Hematopoietic multipotent progenitor cell (in vitro differentiated cells): ENCODE results near the gene APOBEC2. TPM values are rescaled to one million over a fixed set of nuclear protein-coding genes. Genes with fewer than 3 reads are reported as not detected.
A peak's percentile ranks its signal among the peaks of the same experiment; 100 is the strongest.
"Not testable (repeated sequence)": the region's sequence is repeated elsewhere in the genome, so short reads cannot be mapped to it uniquely, and the experiment has no call there.

Source experiments
- DNase-seq, 3 donors: peaks; one replicate each; pipeline ENCODE4 v3.0.0-alpha.2; 2011 to 2015; ENCODE audit warnings: low read depth in 2 of 3, low spot score in 2 of 3
- total RNA-seq: library from RNA; depleted of rRNA; stranded (reverse); fragments of >200 nt; gene quantifications from one replicate; pipeline ENCODE4 v1.2.3, GENCODE V29; 2012

APOBEC2 gene
- not detected for total RNA-seq

DNA sequence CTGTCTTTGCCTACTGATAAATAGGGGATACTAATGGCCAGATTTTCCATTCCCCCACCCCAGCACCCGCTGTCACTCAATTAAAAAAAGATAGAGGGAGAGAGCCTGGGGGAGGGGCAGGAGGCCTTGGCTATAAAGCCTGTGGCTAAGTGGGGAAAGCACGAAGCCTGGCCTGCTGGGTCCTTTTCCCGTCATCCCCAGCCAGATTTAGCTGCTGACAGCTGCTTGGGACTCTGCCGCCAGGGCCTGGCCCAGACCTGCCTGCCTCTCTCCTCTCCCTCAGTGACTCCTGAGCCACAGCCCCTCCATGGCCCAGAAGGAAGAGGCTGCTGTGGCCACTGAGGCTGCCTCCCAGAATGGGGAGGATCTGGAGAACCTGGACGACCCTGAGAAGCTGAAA is at the start of gene APOBEC2:
TSS of gene APOBEC2 (plus strand) at position 162 of the 400 bp plus-strand sequence. CDS start at position 308, 146 bp downstream.
- no peak for DNase-seq

DNA sequence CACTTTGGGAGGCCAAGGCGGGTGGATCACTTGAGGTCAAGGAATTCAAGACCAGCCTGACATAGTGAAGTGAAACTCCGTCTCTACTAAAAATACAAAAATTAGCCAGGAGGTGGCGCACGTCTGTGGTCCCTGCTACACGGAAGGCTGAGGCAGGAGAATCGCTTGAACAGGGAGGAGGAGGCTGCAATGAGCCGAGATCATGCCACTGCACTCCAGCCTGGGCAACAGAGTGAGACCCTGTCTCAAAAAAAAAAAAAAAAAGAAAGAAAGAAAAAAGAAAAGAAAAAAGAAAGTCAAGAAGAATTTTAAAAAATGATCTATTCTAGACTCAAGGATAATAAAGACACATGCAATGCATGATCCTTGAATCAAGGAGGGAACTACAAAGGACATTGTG is 46.8 kb upstream of the APOBEC2 start:
- DNase-seq = peak; percentile 24 to 84 (median 60)

DNA sequence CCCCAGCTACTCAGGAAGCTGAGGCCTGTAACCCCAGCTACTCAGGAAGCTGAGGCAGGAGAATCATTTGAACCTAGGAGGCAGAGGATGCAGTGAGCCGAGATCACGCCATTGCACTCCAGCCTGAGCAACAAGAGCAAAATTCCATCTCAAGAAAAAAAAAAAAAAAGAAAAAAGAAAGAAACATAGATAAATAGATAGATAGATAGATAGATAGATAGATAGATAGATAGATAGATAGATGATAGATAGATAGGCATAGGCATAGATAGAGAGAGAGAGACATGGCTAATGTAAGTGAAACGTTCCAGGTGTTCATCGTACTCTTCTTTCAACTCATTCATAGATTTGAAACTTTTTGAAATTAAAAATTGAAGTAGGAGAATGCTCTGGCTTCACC is 46.0 kb upstream of the APOBEC2 start:
- DNase-seq = not testable (repeated sequence)

GRCh38 chr6:41008011-41008410 is 45.0 kb upstream of the APOBEC2 start:
- DNase-seq = no peak

DNA sequence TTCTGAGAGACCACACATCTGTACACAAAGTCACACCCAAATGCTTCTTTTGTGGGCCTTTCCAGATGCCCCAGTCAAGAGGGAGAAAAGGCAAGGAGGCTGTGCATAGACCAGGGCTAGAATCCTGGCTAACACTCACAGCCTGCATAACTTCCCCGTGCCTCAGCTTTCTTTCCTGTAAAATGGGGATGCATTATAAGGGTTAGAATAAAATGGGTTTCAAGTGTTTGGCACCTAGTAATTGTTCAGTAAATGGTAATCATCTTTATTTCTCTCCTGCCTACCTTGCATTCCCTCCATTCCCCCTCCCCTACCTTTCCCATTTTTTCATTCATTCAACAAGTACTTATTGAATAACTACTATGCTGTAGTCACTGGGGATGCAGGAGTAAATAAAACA is 43.3 kb upstream of the APOBEC2 start:
- no peak for DNase-seq

DNA sequence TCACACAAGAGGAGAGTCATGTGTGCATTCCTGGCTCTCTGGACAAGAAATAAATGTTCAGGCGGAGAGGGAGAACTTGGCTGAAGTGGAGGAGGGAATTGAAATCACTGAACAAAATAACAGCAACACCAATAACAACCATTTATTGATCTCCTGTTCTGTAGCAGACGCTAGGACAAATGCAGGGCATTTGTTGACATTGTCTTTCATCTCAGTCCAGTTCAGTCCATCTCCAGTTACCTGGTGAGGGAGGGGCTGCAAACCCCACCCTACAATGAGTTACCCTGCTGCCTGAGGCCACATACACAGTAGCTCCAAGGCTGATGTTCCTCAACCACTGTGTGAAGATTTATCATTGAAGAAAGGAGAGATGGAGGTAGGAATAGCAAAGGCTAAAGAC is 41.3 kb upstream of the APOBEC2 start:
- DNase-seq = no peak

DNA sequence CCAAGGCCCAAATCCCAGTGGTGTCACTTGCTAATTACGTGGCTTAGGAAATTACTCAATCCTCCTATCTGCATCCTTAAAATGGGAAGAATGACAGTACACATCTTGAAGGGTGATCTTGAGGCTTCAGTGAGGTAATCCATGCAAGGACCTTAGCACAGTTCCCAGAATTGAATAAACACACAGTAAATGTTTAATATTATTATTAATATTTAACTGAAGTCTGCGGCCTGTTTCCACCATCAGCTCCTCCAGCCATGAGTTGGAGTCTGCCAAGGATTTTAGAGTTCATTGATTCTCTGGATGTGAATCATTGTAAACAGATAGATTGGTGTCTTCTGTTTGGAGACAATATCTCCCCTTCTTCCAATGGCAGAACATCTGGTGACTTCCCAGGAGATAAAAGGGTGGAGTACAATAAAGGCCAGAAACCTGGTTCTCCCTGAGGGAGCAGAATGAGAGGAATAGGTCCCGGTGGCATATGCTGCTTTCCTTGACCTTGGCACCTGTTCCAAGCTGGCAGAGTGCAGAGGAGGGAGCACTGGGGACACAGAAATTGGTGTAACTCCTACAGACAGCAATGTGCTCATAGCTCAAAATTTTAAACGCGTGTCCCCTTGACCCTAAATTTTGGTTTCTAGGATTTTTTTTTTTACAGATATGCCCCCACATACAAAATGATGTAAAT is 39.4 kb upstream of the APOBEC2 start:
- no peak for DNase-seq

- no peak for DNase-seq
These were observed 38.2 kb upstream of the APOBEC2 start for GRCh38 chr6:41014780-41015179.

- DNase-seq = not testable (repeated sequence)
These were observed 37.1 kb upstream of the APOBEC2 start for GRCh38 chr6:41015860-41016259.

GRCh38 chr6:41017663-41018062 is 35.3 kb upstream of the APOBEC2 start:
- no peak for DNase-seq

- DNase-seq = no peak
These were observed 31.2 kb upstream of the APOBEC2 start for GRCh38 chr6:41021832-41022231.

- DNase-seq = no peak
These were observed 30.7 kb upstream of the APOBEC2 start for GRCh38 chr6:41022294-41022693.

DNA sequence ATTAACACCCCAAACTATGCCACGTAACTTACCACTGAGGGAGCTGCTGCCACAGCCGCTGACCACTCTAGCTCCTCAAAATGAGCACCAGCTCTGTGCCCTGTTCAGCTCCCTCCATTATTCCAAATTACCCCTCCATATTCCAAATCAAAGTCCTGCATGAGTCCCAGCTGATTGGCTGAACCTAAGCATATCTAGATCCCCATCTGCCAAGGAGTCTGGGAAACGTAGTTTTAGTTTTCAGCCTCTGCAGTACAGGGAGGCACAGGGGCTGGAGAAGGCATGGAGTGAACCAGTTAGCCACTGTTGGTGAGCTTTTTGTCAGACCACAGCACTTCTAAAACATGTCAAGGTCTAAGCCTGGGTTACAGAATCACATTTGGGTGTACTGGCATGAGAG is 29.9 kb upstream of the APOBEC2 start:
- no peak for DNase-seq

- DNase-seq = no peak
These were observed 27.0 kb upstream of the APOBEC2 start for GRCh38 chr6:41025966-41026530.

- no peak for DNase-seq
These were observed 25.8 kb upstream of the APOBEC2 start for GRCh38 chr6:41027241-41027640.

DNA sequence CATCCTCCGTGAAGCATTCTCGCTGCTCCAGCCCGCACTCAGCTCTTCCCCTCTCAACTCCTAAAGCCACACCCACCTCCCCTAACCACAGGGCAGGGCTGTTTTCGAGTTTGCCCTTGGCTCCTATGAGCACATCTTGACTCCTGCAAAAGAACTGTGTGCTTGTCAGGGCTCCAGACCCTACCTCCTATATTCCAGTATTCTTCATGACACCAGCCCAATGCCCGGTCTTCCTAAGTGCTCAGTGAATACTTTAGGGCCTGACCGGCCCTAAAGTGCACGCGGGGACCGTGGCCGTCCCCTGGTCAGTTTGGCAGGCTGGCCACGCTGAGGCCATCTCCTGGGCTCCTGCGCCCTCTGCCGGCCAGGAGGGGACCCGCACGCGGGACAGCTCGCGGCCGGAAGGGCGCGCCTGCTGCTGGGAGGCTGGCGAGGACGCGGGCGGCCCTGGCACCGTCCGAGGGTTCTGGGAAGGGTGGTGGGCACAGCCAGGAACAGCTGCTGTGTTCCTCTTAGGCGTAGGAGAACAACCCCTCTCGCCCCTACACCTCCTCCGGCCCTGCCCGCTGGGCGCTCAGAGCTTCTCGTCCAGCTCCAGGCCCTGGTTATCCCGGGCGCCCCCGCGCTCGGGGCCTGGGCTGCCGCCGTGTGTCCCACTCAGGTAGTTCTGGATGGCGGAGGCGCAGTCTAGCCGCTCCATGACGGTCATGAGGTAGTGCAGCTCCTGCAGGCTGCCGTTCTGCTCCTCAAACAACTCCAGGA is 25.0 kb upstream of the APOBEC2 start:
- peak; percentile 56 to 90 (median 82) for DNase-seq

DNA sequence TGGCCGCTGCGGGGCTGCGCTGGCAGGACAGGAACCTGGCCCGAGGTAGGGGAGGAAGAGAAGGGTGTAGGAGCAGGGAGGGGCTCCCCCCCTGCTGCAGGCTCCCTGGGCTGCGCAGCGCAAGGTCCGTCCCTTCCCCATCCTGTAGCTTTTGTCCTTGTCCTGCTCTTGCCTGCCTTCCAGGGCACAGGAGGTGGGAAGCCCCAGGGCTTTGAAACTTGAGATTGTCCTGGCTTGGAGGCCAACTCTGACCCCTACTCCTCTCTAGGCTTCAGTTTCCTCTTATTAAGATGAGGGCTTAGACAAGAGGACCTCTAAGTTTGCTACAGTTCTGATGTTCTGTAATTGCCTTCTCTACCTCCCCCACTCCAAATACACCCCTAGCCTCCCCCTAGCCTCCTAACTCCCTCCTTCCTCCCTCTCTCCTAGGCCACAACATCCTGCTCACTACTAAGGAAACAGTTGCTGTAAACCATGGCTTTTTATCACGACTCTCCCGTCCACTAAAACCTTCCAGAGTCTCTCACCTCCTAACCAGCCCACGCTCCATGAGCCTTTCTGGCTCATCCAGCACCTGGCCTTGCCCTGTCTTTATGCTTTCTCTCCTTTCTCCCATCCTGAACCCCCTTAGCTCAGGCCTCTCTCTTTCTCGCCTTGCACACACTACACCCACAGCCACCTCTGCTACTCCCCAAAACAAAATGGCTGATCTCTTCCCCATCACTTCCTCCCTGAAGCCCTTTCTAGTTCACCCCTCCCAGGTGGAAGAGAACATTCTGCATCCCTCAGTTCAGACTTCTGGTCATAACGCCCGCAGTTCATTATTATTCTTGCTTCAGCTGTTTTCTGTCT is 24.2 kb upstream of the APOBEC2 start:
- DNase-seq = peak in 2 of 3 donors; percentile 25 to 53

- DNase-seq = no peak
These were observed 20.2 kb upstream of the APOBEC2 start for GRCh38 chr6:41032830-41033229.

DNA sequence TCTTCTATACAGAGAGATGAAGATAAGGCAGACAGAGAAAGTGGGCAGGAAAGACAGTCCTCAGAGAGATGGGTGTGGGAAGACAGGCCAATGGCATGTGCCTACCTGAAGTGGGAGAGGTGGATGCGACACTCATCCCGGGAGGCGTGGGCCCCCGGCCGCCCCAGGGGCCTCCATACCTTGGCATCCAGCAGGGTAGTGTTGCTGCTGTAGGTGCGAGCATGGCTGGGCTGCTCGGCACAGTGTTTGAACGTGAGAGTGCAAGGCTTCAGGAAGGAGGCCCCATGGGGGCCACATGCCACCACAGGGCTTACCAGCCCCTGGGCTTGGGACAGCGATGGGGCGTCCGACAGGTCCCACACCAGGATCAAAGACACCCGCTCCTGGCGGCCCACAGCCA is 19.2 kb upstream of the APOBEC2 start:
- DNase-seq = no peak

GRCh38 chr6:41036186-41036585 is 16.8 kb upstream of the APOBEC2 start:
- DNase-seq = no peak

- DNase-seq = no peak
These were observed 16.4 kb upstream of the APOBEC2 start for GRCh38 chr6:41036601-41037000.
